Thyroid gland (tissue), 4 donors: ENCODE results near the gene RNF44.

Experiments
- CTCF ChIP-seq, 6 experiments: fragments of 200-600 bp in 3 of 6; fragments of 450-650 bp in 3 of 6; sonication (generic) in 3 of 6; IDR thresholded peaks; one replicate each; pipeline ENCODE4 v1.5.1; 2016 to 2019; ENCODE audit warnings: antibody characterized with exemption in 6 of 6, mild to moderate bottlenecking in 2 of 6, inconsistent platforms in 1 of 6, moderate library complexity in 1 of 6
- POLR2A ChIP-seq, 2 donors: fragments of 450-650 bp; IDR thresholded peaks; one replicate each; pipeline ENCODE4 v1.6.1; 2017; ENCODE audit warnings: antibody characterized with exemption in 2 of 2, mild to moderate bottlenecking in 2 of 2, moderate library complexity in 1 of 2

GRCh38 chr5:176533390-176533789 lies 3.8 kb downstream of the RNF44 start:
- TF ChIP-seq CTCF (IDR thresholded peaks at IDR 0.05): no peak
- TF ChIP-seq POLR2A (IDR thresholded peaks at IDR 0.05): no peak
